Central memory CD8-positive, alpha-beta T cell (primary cell): ENCODE data around the gene BBS4.

Source experiments
- ATAC-seq: fragments of 150-1000 bp; cut with Tn5 transposase; replicated peaks from 2 replicates; pipeline ENCODE4 v1.10.0; 2022; ENCODE audit warnings: mild to moderate bottlenecking, moderate FRiP score, moderate number of reproducible peaks; ENCODE audit not compliant: poor library complexity, severe bottlenecking; ENCODE audit errors: extremely low read depth
- DNase-seq, 2 donors: peaks; one replicate each; pipeline ENCODE4 v3.0.0; 2021; ENCODE audit warnings: low spot score in 2 of 2
- H3K27ac Mint-ChIP-seq: one replicate; pipeline ENCODE4 v1.8.0; 2022; ENCODE audit warnings: low read depth, mild to moderate bottlenecking, moderate library complexity, mixed read lengths
- H3K27me3 Mint-ChIP-seq: one replicate; pipeline ENCODE4 v1.8.0; 2022; ENCODE audit warnings: mixed read lengths
- H3K36me3 Mint-ChIP-seq: one replicate; pipeline ENCODE4 v1.8.0; 2022; ENCODE audit warnings: mild to moderate bottlenecking, moderate library complexity, mixed read lengths; ENCODE audit not compliant: insufficient read depth
- H3K4me1 Mint-ChIP-seq: one replicate; pipeline ENCODE4 v1.8.0; 2022; ENCODE audit warnings: mixed read lengths
- H3K4me3 Mint-ChIP-seq: one replicate; pipeline ENCODE4 v1.8.0; 2022; ENCODE audit warnings: mild to moderate bottlenecking, moderate library complexity, mixed read lengths
- H3K9me3 Mint-ChIP-seq: one replicate; pipeline ENCODE4 v1.8.0; 2022; ENCODE audit warnings: mixed read lengths

BBS4 gene

DNA sequence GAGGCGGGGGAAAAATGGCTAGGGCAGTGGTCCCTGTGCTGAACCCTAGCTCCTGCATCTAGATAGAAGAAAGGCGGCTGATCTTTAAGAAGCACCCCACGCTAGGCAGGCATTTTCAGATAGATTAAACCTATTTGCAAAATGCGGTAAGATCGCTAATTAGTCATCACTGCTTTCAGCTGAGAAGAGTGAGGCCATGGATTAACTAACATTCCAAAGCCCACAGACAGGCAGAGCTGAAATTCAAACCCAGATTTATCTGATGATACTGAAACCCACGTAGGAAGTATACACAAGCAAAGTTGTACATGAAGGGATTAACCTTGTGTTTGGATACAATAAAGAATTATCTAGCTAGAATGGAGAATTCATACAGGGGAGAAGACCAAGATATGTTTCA is 92.8 kb downstream of the BBS4 start:
- Mint-ChIP-seq H3K27me3 (no peaks in the 10 kb centered on the region), H3K36me3 (peaks cover 40% of the 10 kb centered on the region), H3K9me3 (no peaks in the 10 kb centered on the region), H3K27ac (no peak overlapping the region), H3K4me3 (no peak overlapping the region), H3K4me1 (peaks cover 44% of the 10 kb centered on the region)
- DNase-seq (no peak), ATAC-seq (no peak)

DNA sequence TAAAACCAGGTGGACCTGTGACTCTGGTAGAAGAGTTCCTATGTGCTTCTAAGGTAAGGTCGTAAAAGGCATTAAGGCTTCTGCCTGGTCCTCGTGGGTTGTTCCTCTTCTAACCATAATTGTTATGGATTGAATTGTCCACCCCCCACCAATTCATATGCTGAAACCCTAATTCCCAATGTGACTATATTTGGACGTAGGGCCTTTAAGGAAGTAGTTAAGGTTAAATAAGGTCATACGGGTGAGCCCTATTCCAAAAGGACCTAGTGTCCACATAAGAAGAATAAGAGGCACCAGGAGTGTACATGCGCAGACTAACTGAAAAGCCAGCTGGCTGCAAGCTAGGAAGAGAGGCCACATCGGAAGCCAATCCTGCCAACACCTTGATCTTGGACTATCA is 95.6 kb downstream of the BBS4 start:
- Mint-ChIP-seq H3K27ac (peak overlapping the region; percentile 93), H3K4me3 (peak overlapping the region; percentile 86), H3K9me3 (no peaks in the 10 kb centered on the region), H3K36me3 (peaks cover 39% of the 10 kb centered on the region), H3K4me1 (peaks cover 61% of the 10 kb centered on the region), H3K27me3 (no peaks in the 10 kb centered on the region)
- DNase-seq (no peak), ATAC-seq (no peak)

DNA sequence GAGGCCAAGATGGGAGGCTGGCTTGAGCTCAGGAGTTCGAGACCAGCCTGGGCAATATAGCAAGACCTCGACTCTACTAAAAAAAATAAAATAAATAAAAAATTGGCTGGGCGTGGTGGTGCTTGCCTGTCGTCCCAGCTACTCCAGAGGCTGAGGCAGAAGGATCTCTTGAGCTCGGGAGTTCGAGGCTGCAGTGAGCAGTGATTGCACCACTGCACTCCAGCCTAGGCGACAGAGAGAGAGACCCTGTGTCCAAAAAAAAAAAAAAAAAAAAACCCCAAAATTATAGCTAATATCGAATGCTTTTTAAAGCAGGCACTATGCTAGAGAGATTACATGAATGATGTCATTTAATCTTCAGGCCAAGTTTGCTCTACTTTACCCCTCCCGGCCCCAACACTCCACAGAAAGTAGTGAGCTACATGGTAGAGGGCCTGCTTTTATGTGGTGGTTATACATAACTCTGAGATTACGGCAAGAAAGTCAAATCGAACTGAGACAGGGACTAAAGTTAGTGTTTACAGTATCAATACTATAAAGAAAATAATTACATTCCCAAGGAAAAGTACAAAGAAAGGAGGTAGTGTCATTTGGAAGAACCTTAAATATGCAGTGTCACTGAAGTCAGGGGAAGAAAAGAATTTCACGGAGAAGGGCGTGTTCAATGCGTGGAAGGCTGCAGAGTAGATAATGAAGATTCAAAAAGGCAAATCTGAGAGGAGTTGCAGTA is 96.4 kb downstream of the BBS4 start:
- no peak for ATAC-seq
- peaks cover 39% of the 10 kb centered on the region for H3K36me3 Mint-ChIP-seq

DNA sequence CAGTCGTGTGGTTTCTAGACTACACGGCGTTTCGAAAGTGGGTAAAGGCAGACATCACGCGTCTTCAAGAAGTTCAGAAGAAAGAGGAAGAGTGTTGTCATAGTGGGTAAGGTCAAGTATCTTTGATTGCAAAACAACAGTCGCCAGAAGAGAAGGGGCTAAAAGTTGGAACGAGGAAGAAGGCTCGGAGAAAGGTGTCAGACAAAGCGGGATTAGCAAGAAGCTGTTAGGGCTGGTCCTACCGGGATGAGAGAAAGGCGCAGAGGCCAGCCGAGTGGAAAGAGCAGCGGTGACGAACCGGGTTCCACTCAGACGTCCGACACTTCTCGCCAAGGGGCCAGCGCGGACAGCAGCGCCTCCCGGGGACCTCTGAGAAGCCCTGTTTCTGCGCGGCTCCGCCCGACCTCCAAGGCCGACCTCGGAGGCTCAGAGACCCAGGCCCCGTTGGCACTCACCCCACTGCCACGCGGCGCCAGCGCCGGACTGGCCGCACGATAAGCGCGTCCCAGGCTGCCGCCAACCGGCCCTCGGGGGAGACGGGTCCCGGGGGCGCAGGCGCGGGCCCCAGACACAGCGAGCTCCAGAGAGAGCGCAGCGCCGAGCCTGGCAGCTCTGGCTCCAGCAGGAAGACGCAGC is 97.1 kb downstream of the BBS4 start:
- peak; percentile 34 for ATAC-seq
- no peaks in the 10 kb centered on the region for H3K9me3 Mint-ChIP-seq
- no peaks in the 10 kb centered on the region for H3K27me3 Mint-ChIP-seq
- peaks cover 62% of the 10 kb centered on the region for H3K4me1 Mint-ChIP-seq
- H3K4me3 Mint-ChIP-seq = peak overlapping the region; percentile 86
- H3K36me3 Mint-ChIP-seq = peaks cover 36% of the 10 kb centered on the region
- peak in 1 of 2 donors; percentile 29 for DNase-seq
- H3K27ac Mint-ChIP-seq = peak overlapping the region; percentile 93

More for the DNA sequence above, 96.4 kb downstream of the BBS4 start:
- H3K9me3 Mint-ChIP-seq = no peaks in the 10 kb centered on the region
- no peaks in the 10 kb centered on the region for H3K27me3 Mint-ChIP-seq
- peak overlapping the region; percentile 86 for H3K4me3 Mint-ChIP-seq
- peak overlapping the region; percentile 93 for H3K27ac Mint-ChIP-seq
- peaks cover 62% of the 10 kb centered on the region for H3K4me1 Mint-ChIP-seq
- DNase-seq = no peak

GRCh38 chr15:72783640-72784455 is 97.8 kb downstream of the BBS4 start, which contains the start of gene ADPGK:
Gene ADPGK, minus strand, starts transcription at chr15:72783758. Its CDS starts 67 bp downstream, at chr15:72783691.
- H3K27me3 Mint-ChIP-seq = no peaks in the 10 kb centered on the region
- ATAC-seq (peak; percentile 79), DNase-seq (peak; percentile 95 to 96)
- peaks cover 31% of the 10 kb centered on the region for H3K36me3 Mint-ChIP-seq
- H3K4me1 Mint-ChIP-seq = peaks cover 55% of the 10 kb centered on the region
- no peaks in the 10 kb centered on the region for H3K9me3 Mint-ChIP-seq
- H3K4me3 Mint-ChIP-seq = peak within 1 kb of the TSS; percentile 86
- peak within 1 kb of the TSS; percentile 93 for H3K27ac Mint-ChIP-seq

DNA sequence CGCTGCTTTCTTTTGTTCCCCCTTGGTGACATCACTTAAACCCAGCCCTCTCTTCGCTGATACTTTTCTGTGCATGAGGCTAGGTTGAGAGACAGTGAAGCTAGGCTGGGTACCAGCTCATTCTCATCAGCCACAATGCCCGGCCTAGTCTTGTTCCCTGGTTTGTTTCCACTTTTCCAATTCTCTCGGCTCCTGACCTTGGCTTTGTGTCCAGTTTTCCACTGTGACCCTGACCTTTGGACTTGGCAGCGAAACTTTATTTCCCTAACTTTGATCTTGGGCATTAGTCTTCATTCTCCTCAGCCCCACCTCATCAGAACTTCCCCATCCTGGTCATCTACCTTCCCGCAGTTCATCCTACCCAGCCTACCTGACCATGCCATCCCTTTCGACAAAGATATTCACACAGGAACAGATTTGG is 98.5 kb downstream of the BBS4 start:
- Mint-ChIP-seq H3K36me3 (peaks cover 29% of the 10 kb centered on the region), H3K27me3 (no peaks in the 10 kb centered on the region), H3K4me3 (peak overlapping the region; percentile 86), H3K4me1 (peaks cover 51% of the 10 kb centered on the region), H3K9me3 (no peaks in the 10 kb centered on the region), H3K27ac (peak overlapping the region; percentile 93)
- no peak for DNase-seq
- ATAC-seq = peak; percentile 30

GRCh38 chr15:72785432-72785831 is 99.4 kb downstream of the BBS4 start:
- Mint-ChIP-seq H3K4me3 (peak overlapping the region; percentile 86), H3K36me3 (peaks cover 24% of the 10 kb centered on the region), H3K27ac (peak overlapping the region; percentile 93), H3K9me3 (no peaks in the 10 kb centered on the region), H3K4me1 (peaks cover 42% of the 10 kb centered on the region), H3K27me3 (no peaks in the 10 kb centered on the region)
- DNase-seq (peak in 1 of 2 donors; percentile 44), ATAC-seq (no peak)

GRCh38 chr15:72785841-72786240 is 99.8 kb downstream of the BBS4 start:
- ATAC-seq (no peak), DNase-seq (no peak)
- peak overlapping the region; percentile 93 for H3K27ac Mint-ChIP-seq
- peaks cover 38% of the 10 kb centered on the region for H3K4me1 Mint-ChIP-seq
- H3K4me3 Mint-ChIP-seq = no peak overlapping the region
- no peaks in the 10 kb centered on the region for H3K27me3 Mint-ChIP-seq
- H3K36me3 Mint-ChIP-seq = peaks cover 23% of the 10 kb centered on the region
- H3K9me3 Mint-ChIP-seq = no peaks in the 10 kb centered on the region

GRCh38 chr15:72786242-72786641 is 100.2 kb downstream of the BBS4 start:
- ATAC-seq = no peak
- Mint-ChIP-seq H3K27me3 (no peaks in the 10 kb centered on the region), H3K36me3 (peaks cover 19% of the 10 kb centered on the region), H3K4me3 (no peak overlapping the region), H3K9me3 (no peaks in the 10 kb centered on the region), H3K27ac (peak overlapping the region; percentile 75), H3K4me1 (peaks cover 34% of the 10 kb centered on the region)
- DNase-seq = no peak

- Mint-ChIP-seq H3K9me3 (no peaks in the 10 kb centered on the region), H3K4me1 (peaks cover 28% of the 10 kb centered on the region), H3K27me3 (no peaks in the 10 kb centered on the region), H3K4me3 (no peak overlapping the region), H3K36me3 (peaks cover 16% of the 10 kb centered on the region), H3K27ac (peak overlapping the region; percentile 75)
- ATAC-seq = no peak
- DNase-seq = no peak
Measured at GRCh38 chr15:72786676-72787345, 100.8 kb downstream of the BBS4 start.

- Mint-ChIP-seq H3K27ac (no peak overlapping the region), H3K36me3 (peaks cover 16% of the 10 kb centered on the region), H3K4me1 (peaks cover 24% of the 10 kb centered on the region), H3K27me3 (no peaks in the 10 kb centered on the region), H3K4me3 (no peak overlapping the region), H3K9me3 (no peaks in the 10 kb centered on the region)
- DNase-seq = no peak
- no peak for ATAC-seq
Measured at GRCh38 chr15:72787526-72787925, 101.5 kb downstream of the BBS4 start.
